Gastroesophageal sphincter (tissue), 4 donors: ENCODE measurements around the gene ZNF692. TPM values are rescaled to one million over a fixed set of nuclear protein-coding genes. Genes with fewer than 3 reads are reported as not detected.

Source experiments
- ATAC-seq: fragments of 150-250 bp; one replicate; pipeline ENCODE4 v1.9.1; 2016; ENCODE audit warnings: mild to moderate bottlenecking, moderate library complexity
- H3K27ac ChIP-seq, 4 donors: fragments of 200-600 bp; sonication (generic) in 3 of 4; 1 replicate in 3 of 4; 2 replicates in 1 of 4; pipeline ENCODE4 v1.5.1; 2016 to 2019
- H3K27me3 ChIP-seq: fragments of 200-600 bp; sonication (generic); one replicate; pipeline ENCODE4 v1.5.1; 2019
- H3K36me3 ChIP-seq, 2 donors: fragments of 200-600 bp; sonication (generic); one replicate each; pipeline ENCODE4 v1.5.1; 2019; ENCODE audit warnings: control low read depth in 1 of 2
- H3K4me1 ChIP-seq, 3 donors: fragments of 200-600 bp; sonication (generic); 1 replicate in 2 of 3; 2 replicates in 1 of 3; pipeline ENCODE4 v1.5.1; 2016 to 2019; ENCODE audit warnings: control low read depth in 2 of 3
- H3K4me3 ChIP-seq, 2 donors: fragments of 200-600 bp; sonication (generic); one replicate each; pipeline ENCODE4 v1.5.1; 2019; ENCODE audit warnings: mild to moderate bottlenecking in 1 of 2, moderate library complexity in 1 of 2
- H3K9me3 ChIP-seq, 3 donors: fragments of 200-600 bp; sonication (generic); one replicate each; pipeline ENCODE4 v1.5.1; 2017 to 2019; ENCODE audit warnings: control low read depth in 2 of 3
- EP300 ChIP-seq: sonication (generic); formaldehyde crosslinking; IDR thresholded peaks from one replicate; pipeline ENCODE4 v1.6.1; 2017; ENCODE audit warnings: antibody characterized with exemption, mild to moderate bottlenecking
- POLR2A ChIP-seq, 2 donors: fragments of 450-650 bp; IDR thresholded peaks; one replicate each; pipeline ENCODE4 v1.6.1; 2017; ENCODE audit warnings: antibody characterized with exemption in 2 of 2, mild to moderate bottlenecking in 2 of 2, moderate library complexity in 1 of 2
- POLR2AphosphoS5 ChIP-seq: sonication (generic); formaldehyde crosslinking; IDR thresholded peaks from one replicate; pipeline ENCODE4 v1.6.1; 2017; ENCODE audit warnings: antibody characterized with exemption
- WGBS, 2 donors: methylation state at CpG; one replicate each; pipeline ENCODE4 v1.1.5; 2018; ENCODE audit warnings: low coverage in 1 of 2; 5-methylcytosine and 5-hydroxymethylcytosine counted together
- total RNA-seq, 4 donors: library from RNA; depleted of rRNA; stranded (reverse); fragments of >200 nt; gene quantifications; one replicate each; pipeline ENCODE4 v1.1.0, GENCODE V29; 2016
- TF ChIP-seq, protein P1 (sequence below), 4 experiments: fragments of 200-600 bp in 2 of 4; fragments of 450-650 bp in 2 of 4; sonication (generic) in 1 of 4; IDR thresholded peaks; one replicate each; pipeline ENCODE4 v1.5.1; 2017 to 2019; ENCODE audit warnings: antibody characterized with exemption in 4 of 4, mild to moderate bottlenecking in 2 of 4, moderate library complexity in 2 of 4

ZNF692 gene
- total RNA-seq, 4 donors from 2014 or later: 22.1 to 69.6 (median 28.4) TPM

- no peaks in the 10 kb centered on the region for H3K9me3 ChIP-seq
- no peak for TF ChIP-seq POLR2AphosphoS5
- TF ChIP-seq POLR2A (IDR thresholded peaks at IDR 0.05): no peak
- no peak for TF ChIP-seq EP300
- TF ChIP-seq, protein P1, sequence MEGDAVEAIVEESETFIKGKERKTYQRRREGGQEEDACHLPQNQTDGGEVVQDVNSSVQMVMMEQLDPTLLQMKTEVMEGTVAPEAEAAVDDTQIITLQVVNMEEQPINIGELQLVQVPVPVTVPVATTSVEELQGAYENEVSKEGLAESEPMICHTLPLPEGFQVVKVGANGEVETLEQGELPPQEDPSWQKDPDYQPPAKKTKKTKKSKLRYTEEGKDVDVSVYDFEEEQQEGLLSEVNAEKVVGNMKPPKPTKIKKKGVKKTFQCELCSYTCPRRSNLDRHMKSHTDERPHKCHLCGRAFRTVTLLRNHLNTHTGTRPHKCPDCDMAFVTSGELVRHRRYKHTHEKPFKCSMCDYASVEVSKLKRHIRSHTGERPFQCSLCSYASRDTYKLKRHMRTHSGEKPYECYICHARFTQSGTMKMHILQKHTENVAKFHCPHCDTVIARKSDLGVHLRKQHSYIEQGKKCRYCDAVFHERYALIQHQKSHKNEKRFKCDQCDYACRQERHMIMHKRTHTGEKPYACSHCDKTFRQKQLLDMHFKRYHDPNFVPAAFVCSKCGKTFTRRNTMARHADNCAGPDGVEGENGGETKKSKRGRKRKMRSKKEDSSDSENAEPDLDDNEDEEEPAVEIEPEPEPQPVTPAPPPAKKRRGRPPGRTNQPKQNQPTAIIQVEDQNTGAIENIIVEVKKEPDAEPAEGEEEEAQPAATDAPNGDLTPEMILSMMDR (IDR thresholded peaks at IDR 0.05): no peak
- no peak overlapping the region for H3K27ac ChIP-seq
- no peak overlapping the region for H3K4me3 ChIP-seq
- no peak for ATAC-seq
- peaks cover 0 to 45% (median 14%) of the 10 kb centered on the region in 3 donors for H3K4me1 ChIP-seq
- H3K36me3 ChIP-seq: peaks cover 0 to 33% of the 10 kb centered on the region in 2 donors
- WGBS, 2 donors: 100% methylated on average over 1 of the region's 1 CpG
- no peaks in the 10 kb centered on the region for H3K27me3 ChIP-seq
Measured at GRCh38 chr1:248856176-248856575, 2.7 kb downstream of the ZNF692 start.

- H3K36me3 ChIP-seq: peaks cover 0 to 39% of the 10 kb centered on the region in 2 donors
- WGBS, 2 donors: no CpG with 5 or more reads among the region's 6 CpGs
Measured at GRCh38 chr1:248855580-248855979, 3.3 kb downstream of the ZNF692 start.

DNA sequence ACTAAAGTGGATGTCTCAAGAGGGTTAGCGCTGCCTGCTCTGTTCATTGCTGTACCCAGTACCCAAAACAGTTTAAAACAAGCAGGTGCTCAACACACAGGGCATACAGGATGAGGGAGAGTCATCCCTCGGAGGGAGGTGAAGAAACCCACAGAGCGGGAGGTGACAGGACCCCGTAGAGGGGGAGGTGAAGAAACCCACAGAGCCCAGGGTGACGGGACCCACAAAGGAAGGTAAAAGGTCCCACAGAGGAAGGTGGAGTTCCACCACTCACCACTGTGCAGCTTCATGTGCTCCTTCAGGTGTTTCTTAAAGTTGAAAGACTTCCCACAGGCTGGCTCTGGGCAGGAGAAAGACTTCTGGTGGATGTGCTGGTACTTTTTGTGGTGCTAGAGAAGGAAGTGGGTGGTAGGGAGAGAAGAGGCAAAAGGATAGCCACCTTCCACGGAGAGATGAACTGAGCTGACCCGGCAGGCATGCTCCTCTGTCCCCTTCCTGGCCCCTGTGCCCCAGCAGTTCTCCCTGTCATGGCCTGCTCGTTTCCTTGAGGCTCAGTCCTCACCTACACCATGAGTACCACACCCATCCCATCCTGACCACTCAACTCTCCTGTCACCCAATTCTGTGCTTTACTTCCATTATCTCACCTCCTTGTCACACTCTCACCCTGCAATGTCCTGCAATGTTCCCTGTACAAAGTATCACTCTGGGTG lies 5.1 kb downstream of the ZNF692 start:
- Histone ChIP-seq H3K27me3 (no peaks in the 10 kb centered on the region), H3K4me3 (no peak overlapping the region), H3K36me3 (peaks cover 0 to 57% of the 10 kb centered on the region in 2 donors), H3K9me3 (no peaks in the 10 kb centered on the region), H3K27ac (no peak overlapping the region), H3K4me1 (peaks cover 0 to 37% (median 14%) of the 10 kb centered on the region in 3 donors)
- TF ChIP-seq, protein P1 (IDR thresholded peaks at IDR 0.05): no peak
- TF ChIP-seq EP300 (no peak), POLR2AphosphoS5 (no peak), POLR2A (IDR thresholded peaks at IDR 0.05) (no peak)
- no peak for ATAC-seq
- WGBS, 2 donors: 63 to 90% methylated on average over 1 to 5 of the region's 8 CpGs

More at GRCh38 chr1:248855580-248855979, 3.3 kb downstream of the ZNF692 start:
- Histone ChIP-seq H3K4me1 (peaks cover 0 to 45% (median 14%) of the 10 kb centered on the region in 3 donors), H3K27me3 (no peaks in the 10 kb centered on the region), H3K9me3 (no peaks in the 10 kb centered on the region), H3K4me3 (no peak overlapping the region), H3K27ac (no peak overlapping the region)
- TF ChIP-seq, protein P1 (IDR thresholded peaks at IDR 0.05): no peak
- TF ChIP-seq POLR2A (IDR thresholded peaks at IDR 0.05) (no peak), EP300 (no peak), POLR2AphosphoS5 (no peak)
- no peak for ATAC-seq

DNA sequence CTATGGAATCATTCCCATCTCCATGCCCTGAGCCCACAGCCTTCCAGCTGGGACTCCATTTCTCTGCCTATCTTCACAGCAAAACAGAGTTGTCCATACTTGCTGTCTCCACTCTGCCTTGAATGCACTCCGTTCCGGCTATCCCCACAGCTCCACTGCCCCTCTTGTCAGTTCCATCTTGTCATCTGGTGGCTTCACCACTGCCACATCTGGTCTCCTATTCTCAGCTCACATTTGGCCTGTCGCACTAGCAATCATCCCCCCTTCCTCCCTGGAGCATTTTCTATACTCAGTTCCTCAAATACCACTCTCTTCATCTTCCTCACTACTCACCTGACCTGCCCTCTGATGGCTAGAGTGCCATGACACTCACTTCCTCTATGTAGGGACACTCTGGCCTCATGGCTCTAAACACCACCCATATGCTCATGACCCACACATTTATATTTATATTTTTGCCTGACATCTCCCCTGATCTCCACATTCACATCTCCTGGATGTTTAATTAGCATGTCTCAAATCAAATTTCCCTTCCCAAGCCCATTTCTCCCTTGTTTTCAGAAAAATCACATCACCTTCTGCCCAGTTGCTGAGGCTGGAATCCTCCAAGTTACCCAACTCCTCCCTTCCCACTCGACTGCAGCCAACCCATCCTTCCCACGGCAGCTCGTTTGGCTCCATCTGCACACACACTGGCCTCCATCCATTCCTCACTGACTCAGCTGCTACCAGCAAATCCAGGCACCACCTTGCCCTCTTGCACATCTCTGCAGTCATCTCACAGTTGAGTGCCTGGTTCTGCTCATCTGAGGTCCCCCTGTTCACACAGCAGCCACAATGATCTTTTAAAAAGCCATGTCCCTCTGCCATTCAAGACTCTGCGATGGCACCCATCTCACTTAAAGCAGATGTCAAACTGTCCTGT lies 6.1 kb downstream of the ZNF692 start:
- Histone ChIP-seq H3K9me3 (no peaks in the 10 kb centered on the region), H3K27ac (no peak overlapping the region), H3K4me1 (peaks cover 0 to 27% (median 6%) of the 10 kb centered on the region in 3 donors), H3K4me3 (no peak overlapping the region), H3K36me3 (peaks cover 0 to 68% of the 10 kb centered on the region in 2 donors), H3K27me3 (no peaks in the 10 kb centered on the region)
- WGBS, 2 donors: 61 to 92% methylated on average over 4 to 7 of the region's 7 CpGs
- TF ChIP-seq, protein P1 (IDR thresholded peaks at IDR 0.05): no peak
- TF ChIP-seq POLR2A (IDR thresholded peaks at IDR 0.05) (no peak), POLR2AphosphoS5 (no peak), EP300 (no peak)
- peak; percentile 34 for ATAC-seq
